ENCODE measurements around the gene PEF1. TPM values are rescaled to one million over a fixed set of nuclear protein-coding genes. Genes with fewer than 3 reads are reported as not detected.

The PEF1 gene
- total RNA-seq, 2 experiments from 2014 or later = 56.1 to 67.7 TPM

- no TSS peak for BruUV-seq (replicated peaks)
- Histone ChIP-seq H3K79me2 (ENCODE audit: insufficient read depth, low read depth, low read length) (no peaks in the 10 kb centered on the region), H3K4me2 (ENCODE audit: low read length) (no peak overlapping the region), H3K36me3 (ENCODE audit: insufficient read depth, low read length) (no peaks in the 10 kb centered on the region), H3K9me3 (ENCODE audit: low read length) (no peaks in the 10 kb centered on the region), H4K20me1 (ENCODE audit: insufficient read depth, low read length) (no peaks in the 10 kb centered on the region), H2AFZ (ENCODE audit: low read length) (no peak overlapping the region), H3K4me3 (ENCODE audit: low read depth, low read length, poor library complexity, severe bottlenecking) (no peak overlapping the region), H3K4me1 (ENCODE audit: insufficient read depth, low read length, poor library complexity, severe bottlenecking) (peaks cover 5% of the 10 kb centered on the region), H3K9me2 (ENCODE audit: insufficient read depth, low read length) (no peaks in the 10 kb centered on the region), H3K27ac (ENCODE audit: low read depth, low read length, poor library complexity, severe bottlenecking) (no peak overlapping the region)
- no peak for TF ChIP-seq EZH2phosphoT487 (IDR thresholded peaks at IDR 0.05; ENCODE audit: borderline replicate concordance, low read depth, low read length)
- no peak for TF ChIP-seq CTCF (conservative IDR thresholded peaks at IDR 0.05; ENCODE audit: low read length)
- intact Hi-C loops (cut with micrococcal nuclease; ENCODE audit: unreplicated experiment) = no loop called here
- DNase-seq (ENCODE audit: low spot score) = no peak
- CTCF ChIA-PET (ENCODE audit: unreplicated experiment) = interaction anchor here (0.6 kb wide), 1 partner anchor 95 kb away, joined by 3 read pairs; no protein-coding TSS in a partner anchor
- POLR2A ChIA-PET = interaction anchor here (0.6 kb wide), 4 partner anchors 9 to 1026 kb away, joined by 3 read pairs; no protein-coding TSS in a partner anchor
These were observed 5.7 kb upstream of the PEF1 start for GRCh38 chr1:31650161-31651088.

- TF ChIP-seq EZH2phosphoT487 (IDR thresholded peaks at IDR 0.05; ENCODE audit: borderline replicate concordance, low read depth, low read length) (no peak), CTCF (conservative IDR thresholded peaks at IDR 0.05; ENCODE audit: low read length) (no peak)
- H4K20me1 ChIP-seq (ENCODE audit: insufficient read depth, low read length) = no peaks in the 10 kb centered on the region
- H3K9me2 ChIP-seq (ENCODE audit: insufficient read depth, low read length) = no peaks in the 10 kb centered on the region
- intact Hi-C loops (cut with micrococcal nuclease; ENCODE audit: unreplicated experiment) = no loop called here
- H3K79me2 ChIP-seq (ENCODE audit: insufficient read depth, low read depth, low read length) = peaks cover 5% of the 10 kb centered on the region; the same call in 1 of the 2 replicates
- no peak overlapping the region for H2AFZ ChIP-seq (ENCODE audit: low read length)
- CTCF ChIA-PET (ENCODE audit: unreplicated experiment) = no interaction called here
- H3K27ac ChIP-seq (ENCODE audit: low read depth, low read length, poor library complexity, severe bottlenecking) = no peak overlapping the region
- no peak overlapping the region for H3K4me3 ChIP-seq (ENCODE audit: low read depth, low read length, poor library complexity, severe bottlenecking)
- no TSS peak for BruUV-seq (replicated peaks)
- peaks cover 8% of the 10 kb centered on the region for H3K4me1 ChIP-seq (ENCODE audit: insufficient read depth, low read length, poor library complexity, severe bottlenecking)
- H3K9me3 ChIP-seq (ENCODE audit: low read length) = no peaks in the 10 kb centered on the region
- no peaks in the 10 kb centered on the region for H3K36me3 ChIP-seq (ENCODE audit: insufficient read depth, low read length)
- no peak overlapping the region for H3K4me2 ChIP-seq (ENCODE audit: low read length)
- DNase-seq (ENCODE audit: low spot score) = no peak
- POLR2A ChIA-PET = interaction anchor here (0.7 kb wide), 1 partner anchor 12 kb away, joined by 3 read pairs; no protein-coding TSS in a partner anchor
These were observed 4.1 kb upstream of the PEF1 start for GRCh38 chr1:31648641-31649357.

Data from OCI-LY7 (cell line).